ENCODE measurements around the gene DCDC1.

The DCDC1 gene

GRCh38 chr11:31120428-31120827 is 249.1 kb downstream of the DCDC1 start:
- no peak overlapping the region for H3K27ac ChIP-seq
- TF ChIP-seq CTCF (conservative IDR thresholded peaks at IDR 0.05) (no peak), ZFX (IDR thresholded peaks at IDR 0.05) (no peak)

- no peak for TF ChIP-seq ZFX (IDR thresholded peaks at IDR 0.05)
- TF ChIP-seq CTCF (conservative IDR thresholded peaks at IDR 0.05): no peak
- no peak overlapping the region for H3K27ac ChIP-seq
Measured at GRCh38 chr11:31118566-31118965, 251.0 kb downstream of the DCDC1 start.

- TF ChIP-seq CTCF (conservative IDR thresholded peaks at IDR 0.05) (no peak), ZFX (IDR thresholded peaks at IDR 0.05) (no peak)
- H3K27ac ChIP-seq: no peak overlapping the region
Measured at GRCh38 chr11:31117038-31117437, 252.5 kb downstream of the DCDC1 start.

GRCh38 chr11:31114442-31114841 is 255.1 kb downstream of the DCDC1 start:
- no peak for TF ChIP-seq CTCF (conservative IDR thresholded peaks at IDR 0.05)
- no peak for TF ChIP-seq ZFX (IDR thresholded peaks at IDR 0.05)
- no peak overlapping the region for H3K27ac ChIP-seq

- H3K27ac ChIP-seq: no peak overlapping the region
- TF ChIP-seq CTCF (conservative IDR thresholded peaks at IDR 0.05) (no peak), ZFX (IDR thresholded peaks at IDR 0.05) (no peak)
Measured at GRCh38 chr11:31110830-31111229, 258.7 kb downstream of the DCDC1 start.

GRCh38 chr11:31109446-31109845 is 260.1 kb downstream of the DCDC1 start:
- TF ChIP-seq CTCF (conservative IDR thresholded peaks at IDR 0.05) (no peak), ZFX (IDR thresholded peaks at IDR 0.05) (no peak)
- H3K27ac ChIP-seq: no peak overlapping the region

GRCh38 chr11:31107649-31108048 is 261.9 kb downstream of the DCDC1 start:
- no peak for TF ChIP-seq ZFX (IDR thresholded peaks at IDR 0.05)
- TF ChIP-seq CTCF (conservative IDR thresholded peaks at IDR 0.05): no peak
- H3K27ac ChIP-seq: no peak overlapping the region

Data from C4-2B (cell line).